ENCODE data around the gene NAV1. TPM values are rescaled to one million over a fixed set of nuclear protein-coding genes. Genes with fewer than 3 reads are reported as not detected.

The NAV1 gene
- total RNA-seq, 4 donors from 2014 or later = 18.1 to 25.5 (median 21.0) TPM

- 10 to 32% methylated on average over 6 to 11 of the region's 13 CpGs for WGBS, 2 donors
- TF ChIP-seq POLR2A (IDR thresholded peaks at IDR 0.05) = no peak
- TF ChIP-seq, protein P1, sequence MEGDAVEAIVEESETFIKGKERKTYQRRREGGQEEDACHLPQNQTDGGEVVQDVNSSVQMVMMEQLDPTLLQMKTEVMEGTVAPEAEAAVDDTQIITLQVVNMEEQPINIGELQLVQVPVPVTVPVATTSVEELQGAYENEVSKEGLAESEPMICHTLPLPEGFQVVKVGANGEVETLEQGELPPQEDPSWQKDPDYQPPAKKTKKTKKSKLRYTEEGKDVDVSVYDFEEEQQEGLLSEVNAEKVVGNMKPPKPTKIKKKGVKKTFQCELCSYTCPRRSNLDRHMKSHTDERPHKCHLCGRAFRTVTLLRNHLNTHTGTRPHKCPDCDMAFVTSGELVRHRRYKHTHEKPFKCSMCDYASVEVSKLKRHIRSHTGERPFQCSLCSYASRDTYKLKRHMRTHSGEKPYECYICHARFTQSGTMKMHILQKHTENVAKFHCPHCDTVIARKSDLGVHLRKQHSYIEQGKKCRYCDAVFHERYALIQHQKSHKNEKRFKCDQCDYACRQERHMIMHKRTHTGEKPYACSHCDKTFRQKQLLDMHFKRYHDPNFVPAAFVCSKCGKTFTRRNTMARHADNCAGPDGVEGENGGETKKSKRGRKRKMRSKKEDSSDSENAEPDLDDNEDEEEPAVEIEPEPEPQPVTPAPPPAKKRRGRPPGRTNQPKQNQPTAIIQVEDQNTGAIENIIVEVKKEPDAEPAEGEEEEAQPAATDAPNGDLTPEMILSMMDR (IDR thresholded peaks at IDR 0.05) = peak; percentile 57 to 97 (median 94)
- intact Hi-C loops (cut with DNase I) = loop anchor here (2.0 to 5.0 kb wide), 2 partner anchors 145 to 233 kb away; no protein-coding TSS in a partner anchor
- Histone ChIP-seq H3K36me3 (no peaks in the 10 kb centered on the region), H3K4me1 (peaks cover 0 to 68% (median 28%) of the 10 kb centered on the region in 3 donors), H3K27me3 (no peaks in the 10 kb centered on the region), H3K9me3 (no peaks in the 10 kb centered on the region), H3K4me3 (no peak overlapping the region), H3K27ac (peak overlapping the region in 3 of 4 donors; percentile 18 to 21 (median 19))
- no peak for DNase-seq
Observed at GRCh38 chr1:201559679-201560162, 20.8 kb downstream of the NAV1 start.

- Histone ChIP-seq H3K27me3 (no peaks in the 10 kb centered on the region), H3K9me3 (no peaks in the 10 kb centered on the region), H3K36me3 (no peaks in the 10 kb centered on the region), H3K27ac (no peak overlapping the region), H3K4me3 (no peak overlapping the region), H3K4me1 (peaks cover 0 to 60% (median 25%) of the 10 kb centered on the region in 3 donors)
- DNase-seq = no peak
- TF ChIP-seq POLR2A (IDR thresholded peaks at IDR 0.05) = no peak
- TF ChIP-seq, protein P1 (IDR thresholded peaks at IDR 0.05) = no peak
- intact Hi-C loops (cut with DNase I) = no loop called here
- 78% methylated on average over 5 of the region's 9 CpGs for WGBS, 2 donors
Observed at GRCh38 chr1:201560328-201561194, 21.6 kb downstream of the NAV1 start.

GRCh38 chr1:201561195-201561564, 22.3 kb downstream of the NAV1 start:
- intact Hi-C loops (cut with DNase I) = no loop called here
- Histone ChIP-seq H3K4me3 (no peak overlapping the region), H3K9me3 (no peaks in the 10 kb centered on the region), H3K4me1 (peaks cover 0 to 64% (median 25%) of the 10 kb centered on the region in 3 donors), H3K36me3 (no peaks in the 10 kb centered on the region), H3K27ac (peak overlapping the region in 2 of 4 donors; percentile 26 to 76), H3K27me3 (no peaks in the 10 kb centered on the region)
- no peak for TF ChIP-seq POLR2A (IDR thresholded peaks at IDR 0.05)
- TF ChIP-seq, protein P1 (IDR thresholded peaks at IDR 0.05) = no peak
- DNase-seq = no peak
- 74 to 79% methylated on average over 2 to 3 of the region's 3 CpGs for WGBS, 2 donors

DNA sequence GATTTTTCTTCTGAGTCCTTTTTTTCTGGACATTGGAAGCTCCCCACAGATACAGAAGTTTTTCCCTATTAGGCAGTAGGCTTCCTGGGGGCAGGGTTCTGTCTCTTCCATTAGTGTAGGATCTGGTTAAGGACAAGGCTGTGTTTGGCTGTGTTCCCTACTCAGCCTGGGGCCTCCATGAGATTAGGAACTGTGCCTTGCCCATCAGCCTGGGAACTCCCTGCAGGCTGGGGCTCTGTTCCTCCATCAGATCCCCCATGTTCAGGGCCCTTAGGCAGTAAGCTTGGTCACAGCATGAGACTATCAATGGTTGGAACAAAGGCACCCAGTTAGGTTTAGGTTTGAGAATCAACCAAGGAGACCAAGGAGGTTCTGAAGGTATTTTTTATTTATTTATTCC, 22.7 kb downstream of the NAV1 start:
- H3K27me3 ChIP-seq = no peaks in the 10 kb centered on the region
- no peak for DNase-seq
- peak overlapping the region in 2 of 4 donors; percentile 26 to 76 for H3K27ac ChIP-seq
- H3K9me3 ChIP-seq = no peaks in the 10 kb centered on the region
- intact Hi-C loops (cut with DNase I) = no loop called here
- no peaks in the 10 kb centered on the region for H3K36me3 ChIP-seq
- no peak for TF ChIP-seq POLR2A (IDR thresholded peaks at IDR 0.05)
- TF ChIP-seq, protein P1 (IDR thresholded peaks at IDR 0.05) = no peak
- peaks cover 0 to 63% (median 24%) of the 10 kb centered on the region in 3 donors for H3K4me1 ChIP-seq
- no peak overlapping the region for H3K4me3 ChIP-seq

GRCh38 chr1:201562257-201562656, 23.3 kb downstream of the NAV1 start:
- Histone ChIP-seq H3K36me3 (no peaks in the 10 kb centered on the region), H3K4me1 (peaks cover 3 to 60% (median 17%) of the 10 kb centered on the region in 3 donors), H3K27me3 (no peaks in the 10 kb centered on the region), H3K27ac (peak overlapping the region in 3 of 4 donors; percentile 40 to 82 (median 76)), H3K9me3 (no peaks in the 10 kb centered on the region), H3K4me3 (no peak overlapping the region)
- intact Hi-C loops (cut with DNase I) = no loop called here
- TF ChIP-seq, protein P1 (IDR thresholded peaks at IDR 0.05) = no peak
- no peak for TF ChIP-seq POLR2A (IDR thresholded peaks at IDR 0.05)
- no peak for DNase-seq
- 60 to 88% methylated on average over 1 of the region's 4 CpGs for WGBS, 2 donors

Measured in esophagus squamous epithelium (tissue), 5 donors.